DMS53 treated with DMSO at 0.1 percent for 48 hours (cell line): Measurements from ENCODE around the gene ADGRG3.

Source experiments
- DNase-seq: peaks from one replicate; lab custom pipeline; 2025; ENCODE audit not compliant: unreplicated experiment; lab: John Stamatoyannopoulos, UW

ADGRG3 gene

GRCh38 chr16:57679767-57680482 is 11.8 kb downstream of the ADGRG3 start:
- DNase-seq: no peak

GRCh38 chr16:57680842-57681375 is 12.8 kb downstream of the ADGRG3 start:
- no peak for DNase-seq

GRCh38 chr16:57681950-57682728 is 14.0 kb downstream of the ADGRG3 start:
- no peak for DNase-seq

- DNase-seq: no peak
Observed at GRCh38 chr16:57682809-57683635, 14.9 kb downstream of the ADGRG3 start.

GRCh38 chr16:57683636-57684545 is 15.8 kb downstream of the ADGRG3 start:
- no peak for DNase-seq

GRCh38 chr16:57684626-57685358 is 16.7 kb downstream of the ADGRG3 start:
- no peak for DNase-seq

- no peak for DNase-seq
Observed at GRCh38 chr16:57685633-57686032, 17.5 kb downstream of the ADGRG3 start.

- no peak for DNase-seq
Observed at GRCh38 chr16:57686577-57686976, 18.5 kb downstream of the ADGRG3 start.

- no peak for DNase-seq
Observed at GRCh38 chr16:57687363-57687929, 19.3 kb downstream of the ADGRG3 start.

- DNase-seq: no peak
Observed at GRCh38 chr16:57688487-57688986, 20.4 kb downstream of the ADGRG3 start.

- no peak for DNase-seq
Observed at GRCh38 chr16:57688987-57689761, 21.1 kb downstream of the ADGRG3 start.

- no peak for DNase-seq
Observed at GRCh38 chr16:57689762-57690558, 21.9 kb downstream of the ADGRG3 start.

- DNase-seq: no peak
Observed at GRCh38 chr16:57690782-57691471, 22.8 kb downstream of the ADGRG3 start.

- no peak for DNase-seq
Observed at GRCh38 chr16:57692636-57693035, 24.5 kb downstream of the ADGRG3 start.

- no peak for DNase-seq
Observed at GRCh38 chr16:57693550-57693949, 25.4 kb downstream of the ADGRG3 start.

- no peak for DNase-seq
Observed at GRCh38 chr16:57694231-57694724, 26.2 kb downstream of the ADGRG3 start.
